HG02759 (cell line): Measurements from ENCODE around the gene SERTAD2.

ENCODE experiments used
- ATAC-seq: cut with Tn5 transposase; IDR thresholded peaks from one replicate; pipeline ENCODE4 v1.9.1; 2021; ENCODE audit warnings: mild to moderate bottlenecking, moderate library complexity; ENCODE audit not compliant: unreplicated experiment

Gene SERTAD2

DNA sequence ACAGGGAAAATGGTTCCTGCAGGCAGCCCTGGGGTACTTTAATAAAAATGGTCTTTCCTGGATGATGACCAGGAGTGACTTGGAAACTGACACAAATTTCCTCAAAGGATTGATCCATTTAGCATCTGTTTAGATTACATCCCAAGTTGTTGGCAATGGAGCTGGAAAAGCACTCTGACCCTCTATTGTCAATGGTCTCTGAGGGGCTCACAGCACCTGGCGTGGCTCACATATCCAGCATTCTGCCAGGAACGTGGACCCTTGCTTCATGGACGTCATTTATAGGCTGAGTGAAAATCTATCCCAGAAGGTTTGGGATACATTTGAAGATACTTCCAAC, 43.8 kb downstream of the SERTAD2 start:
- ATAC-seq = no peak

GRCh38 chr2:64609227-64609941, 44.3 kb downstream of the SERTAD2 start:
- ATAC-seq = peak; percentile 52

GRCh38 chr2:64608867-64609226, 44.9 kb downstream of the SERTAD2 start:
- ATAC-seq = peak; percentile 10

- ATAC-seq = no peak
Observed at GRCh38 chr2:64607381-64608304, 46.1 kb downstream of the SERTAD2 start.

GRCh38 chr2:64606479-64607363, 47.0 kb downstream of the SERTAD2 start:
- ATAC-seq = peak; percentile 84

DNA sequence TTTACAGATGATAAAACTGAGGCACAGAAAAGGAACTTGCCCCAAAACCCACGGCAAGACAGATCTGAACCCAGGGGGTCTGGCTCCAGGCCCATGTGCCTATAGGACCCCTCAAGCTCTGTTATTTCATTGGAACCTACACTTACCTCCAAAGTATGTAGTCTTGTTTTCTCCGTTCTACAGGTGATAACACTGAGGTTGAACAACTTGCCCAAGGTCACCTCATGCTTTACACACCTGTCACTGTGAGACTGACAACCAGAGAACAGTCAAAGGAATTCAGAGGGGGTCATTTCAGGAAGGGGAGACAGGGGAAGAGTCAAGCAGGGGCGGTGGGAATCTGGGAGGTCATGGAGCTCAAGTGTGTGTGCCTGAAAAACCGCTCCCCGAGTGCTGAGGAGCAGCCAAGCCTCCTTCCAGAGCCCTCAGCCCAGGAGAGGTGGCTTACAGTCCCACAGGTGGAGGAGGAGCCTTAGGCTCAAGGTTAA, 47.7 kb downstream of the SERTAD2 start:
- ATAC-seq = no peak

DNA sequence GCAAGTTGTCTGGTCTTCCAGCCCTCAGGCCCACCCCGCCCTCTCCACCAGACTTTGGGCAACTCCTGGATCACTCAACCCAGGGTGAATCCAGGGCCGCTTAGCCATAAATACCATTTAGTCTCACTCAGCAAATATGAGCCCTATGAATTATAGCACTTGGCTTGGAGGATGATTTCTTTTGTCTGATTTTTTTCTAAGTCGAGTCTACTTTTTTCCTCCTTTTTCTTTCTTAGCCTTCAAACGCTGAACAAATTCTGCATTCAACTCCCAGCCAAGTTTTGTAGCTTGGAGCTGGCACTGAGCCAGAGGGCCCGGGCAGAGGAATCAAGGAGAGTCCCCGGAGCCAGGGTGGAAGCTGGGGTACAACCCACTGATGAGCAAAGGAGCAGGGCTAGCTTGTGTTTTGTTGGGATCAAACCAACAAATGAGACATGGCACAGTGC, 48.7 kb downstream of the SERTAD2 start:
- ATAC-seq = no peak

GRCh38 chr2:64604155-64604554, 49.6 kb downstream of the SERTAD2 start:
- ATAC-seq = no peak

DNA sequence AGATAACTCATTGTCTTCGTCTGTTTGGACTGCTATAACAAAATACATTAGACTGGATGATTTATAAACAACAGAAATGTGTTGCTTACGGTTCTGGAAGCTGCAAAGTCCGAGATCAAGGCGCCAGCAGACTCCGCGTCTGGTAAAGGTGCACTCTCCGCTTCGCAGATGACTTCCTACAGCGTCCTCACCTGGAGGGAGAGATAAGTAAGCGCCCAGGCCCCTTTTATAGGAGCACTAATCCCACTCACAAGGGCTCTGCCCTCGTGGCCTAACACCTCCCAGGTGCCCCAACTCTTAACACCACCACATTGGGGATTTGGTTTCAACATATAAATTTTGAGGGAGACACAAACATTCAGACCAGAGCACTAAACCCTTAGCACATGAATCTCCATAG, 51.3 kb downstream of the SERTAD2 start:
- no peak for ATAC-seq

DNA sequence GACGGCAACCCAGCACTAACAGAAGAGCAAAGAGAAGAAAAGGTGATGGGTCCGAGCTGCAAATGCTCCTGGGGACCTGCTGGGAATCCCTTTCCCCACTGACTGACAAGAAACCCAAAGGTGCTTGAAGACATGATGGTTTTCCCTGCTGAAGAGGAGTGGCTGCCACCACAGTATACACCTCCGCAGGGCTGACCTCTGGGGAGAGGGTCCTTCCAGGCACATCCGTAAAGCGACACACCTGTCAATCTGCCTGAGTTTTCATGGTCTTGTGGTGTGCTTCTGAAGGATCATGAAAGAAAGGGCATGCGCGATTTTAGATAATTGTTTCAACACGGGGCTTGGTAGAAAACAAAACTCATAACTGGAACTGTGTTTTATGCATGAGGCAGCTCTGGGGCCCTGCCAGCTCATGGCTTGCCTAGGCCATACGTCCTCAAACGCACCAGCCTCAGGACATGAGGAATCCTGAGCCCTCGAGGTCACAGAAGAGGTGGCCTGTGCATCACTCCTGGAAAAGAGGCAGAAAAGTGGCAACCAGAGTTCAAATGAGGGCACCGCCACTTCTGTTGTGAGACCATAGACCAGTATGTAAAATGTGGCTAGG, 51.8 kb downstream of the SERTAD2 start:
- no peak for ATAC-seq

GRCh38 chr2:64601034-64601754, 52.5 kb downstream of the SERTAD2 start:
- no peak for ATAC-seq

DNA sequence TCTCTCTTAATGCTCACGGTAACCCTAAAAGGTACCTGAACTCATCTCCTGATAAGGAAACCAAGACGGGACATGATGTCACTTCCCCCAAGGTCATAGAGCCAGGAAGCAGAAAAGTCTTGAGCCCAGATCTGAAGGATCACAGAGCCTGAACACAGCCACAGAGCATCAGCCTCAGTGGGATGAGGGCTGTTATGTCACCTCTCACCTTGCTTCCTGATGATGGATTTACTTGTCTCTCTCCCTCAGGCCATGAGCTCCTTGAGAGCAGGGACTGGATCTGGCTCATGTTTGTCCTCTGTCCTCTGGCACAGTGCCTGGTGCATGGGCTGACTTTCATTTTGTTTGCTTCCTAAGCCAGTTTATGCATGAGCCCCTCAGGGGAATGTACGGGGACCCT, 54.2 kb downstream of the SERTAD2 start:
- no peak for ATAC-seq

- no peak for ATAC-seq
Observed at GRCh38 chr2:64598226-64598625, 55.5 kb downstream of the SERTAD2 start.

DNA sequence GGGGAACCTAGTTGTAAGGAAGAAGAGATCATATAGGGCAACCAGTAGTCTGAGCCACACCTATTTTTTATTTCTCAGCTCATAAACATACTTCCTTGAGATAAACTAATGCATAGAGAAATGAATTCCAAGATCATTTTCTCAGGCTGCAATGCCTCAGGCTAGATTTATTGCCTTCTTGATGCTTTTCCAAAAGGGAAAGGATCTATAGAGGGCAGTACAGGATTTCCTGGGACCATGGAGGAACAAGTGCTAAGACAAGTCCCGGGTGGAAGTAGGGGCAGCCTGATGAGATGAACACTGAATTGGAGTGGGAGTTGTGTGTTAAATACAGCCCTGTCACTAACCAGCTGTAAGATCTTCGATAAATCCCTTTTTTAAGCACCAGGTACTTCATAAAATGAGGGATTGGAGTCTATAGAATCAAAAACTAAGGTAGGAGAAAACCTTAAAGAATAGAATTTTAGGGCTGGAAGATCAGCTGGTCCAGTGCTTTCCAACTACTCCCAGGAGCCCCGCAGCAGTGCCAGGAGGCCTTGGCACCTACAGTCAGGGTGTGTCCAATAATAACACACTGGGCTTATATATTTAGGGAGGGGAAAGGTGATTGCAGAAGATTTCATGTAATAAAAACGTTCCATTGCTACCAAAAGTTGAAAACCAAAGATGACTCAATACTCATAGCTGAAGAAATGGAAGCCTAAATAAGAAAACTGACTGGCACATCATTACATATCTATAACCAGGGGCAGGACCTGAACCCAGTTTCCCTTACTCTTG, 58.1 kb downstream of the SERTAD2 start:
- no peak for ATAC-seq

DNA sequence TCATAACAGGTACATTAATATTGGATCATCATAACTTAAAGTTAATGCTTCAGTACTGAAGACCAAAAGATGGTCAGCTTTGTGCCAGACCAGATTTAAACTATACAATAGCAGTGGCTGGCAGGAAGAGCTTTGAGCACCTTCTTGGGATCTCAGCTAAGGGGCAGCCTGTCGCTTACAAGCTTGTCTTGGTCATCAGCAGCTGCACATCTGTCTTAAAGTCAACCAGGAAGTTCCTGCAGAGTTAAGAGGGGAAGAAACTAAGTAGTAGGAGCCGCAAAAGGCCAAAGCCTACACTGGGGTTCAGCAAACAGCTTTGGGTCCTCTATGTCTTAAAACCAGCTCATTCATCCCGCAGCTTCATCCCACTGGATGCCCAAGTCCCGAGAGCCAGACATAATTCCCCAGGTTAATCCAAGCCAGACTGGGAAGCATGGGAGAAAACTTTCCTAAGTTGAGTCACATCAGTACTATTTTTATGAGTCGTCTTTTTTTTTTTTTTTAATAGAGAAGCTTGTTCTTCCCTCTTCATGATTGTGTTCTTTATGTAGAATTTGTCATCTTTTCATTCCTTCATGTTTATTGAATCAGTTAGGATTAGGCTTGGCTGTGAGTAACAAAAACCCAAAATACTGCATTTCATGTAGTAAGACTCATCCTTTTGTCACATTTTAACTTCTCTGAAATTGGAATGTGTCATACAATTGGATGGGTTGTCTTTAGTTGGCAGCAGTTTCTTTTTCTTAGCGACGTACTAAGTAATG, 59.3 kb downstream of the SERTAD2 start:
- ATAC-seq = no peak

GRCh38 chr2:64593035-64593655, 60.6 kb downstream of the SERTAD2 start:
- no peak for ATAC-seq

- no peak for ATAC-seq
Observed at GRCh38 chr2:64591188-64591587, 62.5 kb downstream of the SERTAD2 start.

DNA sequence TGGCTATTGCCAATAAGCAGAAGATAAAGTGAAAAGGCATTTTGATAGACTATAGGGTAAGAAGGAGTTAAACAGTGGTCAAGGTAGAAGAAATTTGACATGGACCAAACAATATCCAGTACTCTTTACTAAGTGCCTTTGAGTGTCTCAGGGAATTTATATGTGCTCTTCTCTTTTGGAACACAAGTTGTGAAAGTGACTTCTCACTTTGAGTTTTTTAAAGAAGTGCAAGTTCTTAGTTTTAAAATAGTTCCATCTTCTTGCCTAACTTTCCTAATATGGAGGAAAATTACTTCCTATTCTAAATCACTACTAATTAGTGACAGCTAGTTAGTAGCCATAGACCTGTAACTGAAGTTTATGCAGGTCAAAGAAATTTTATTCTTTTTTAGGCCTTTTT, 66.2 kb downstream of the SERTAD2 start:
- ATAC-seq = no peak
